WTC11 (cell line): ENCODE measurements around the gene ARHGDIG. TPM values are rescaled to one million over a fixed set of nuclear protein-coding genes. Genes with fewer than 3 reads are reported as not detected.

Source experiments
- ATAC-seq: fragments of 200-7000 bp; cut with Tn5 transposase; 2 replicates; pipeline ENCODE4 v1.10.0; 2021; ENCODE audit warnings: mild to moderate bottlenecking, moderate library complexity
- CTCF ChIA-PET: fragments of 300-600 bp; sonication (Branson Sonifier 250); formaldehyde crosslinking; loops from one replicate; lab custom pipeline; 2021; ENCODE audit warnings: antibody characterized with exemption; lab: Charles Lee
- POLR2A ChIA-PET: fragments of 350-600 bp; sonication (Branson Sonifier 250); formaldehyde crosslinking; loops from one replicate; lab custom pipeline; 2021; ENCODE audit warnings: antibody characterized with exemption; lab: Charles Lee
- DNase-seq: peaks from one replicate; pipeline ENCODE4 v3.0.0; 2021; ENCODE audit warnings: low spot score
- H3K27ac Mint-ChIP-seq: 2 replicates; pipeline ENCODE4 v1.8.0; 2021; ENCODE audit warnings: mixed read lengths
- H3K27me3 Mint-ChIP-seq: 2 replicates; pipeline ENCODE4 v1.8.0; 2021; ENCODE audit warnings: low read depth, mild to moderate bottlenecking, moderate library complexity, mixed read lengths
- H3K36me3 Mint-ChIP-seq: 2 replicates; pipeline ENCODE4 v1.8.0; 2021; ENCODE audit warnings: mixed read lengths
- H3K4me1 Mint-ChIP-seq: 2 replicates; pipeline ENCODE4 v1.8.0; 2022; ENCODE audit warnings: mixed read lengths
- H3K4me3 Mint-ChIP-seq: 2 replicates; pipeline ENCODE4 v1.8.0; 2021; ENCODE audit warnings: mild to moderate bottlenecking, moderate library complexity, mixed read lengths
- H3K9me3 Mint-ChIP-seq: 2 replicates; pipeline ENCODE4 v1.8.0; 2021; ENCODE audit warnings: mixed read lengths
- CREB1 ChIP-seq: sonication (generic); formaldehyde crosslinking; IDR thresholded peaks from 2 replicates; pipeline ENCODE4 v1.8.0; 2023; ENCODE audit warnings: mild to moderate bottlenecking, missing genetic modification reagents
- EMX1 ChIP-seq: fragments of 250-450 bp; sonication (Bioruptor Pico); IDR thresholded peaks from 2 replicates; pipeline ENCODE4 v1.8.0; 2021; ENCODE audit warnings: mild to moderate bottlenecking
- ESRRA ChIP-seq: sonication (generic); formaldehyde crosslinking; IDR thresholded peaks from 2 replicates; pipeline ENCODE4 v1.8.1; 2022; ENCODE audit warnings: mild to moderate bottlenecking, missing genetic modification reagents, borderline replicate concordance
- FOXK1 ChIP-seq: sonication (generic); formaldehyde crosslinking; IDR thresholded peaks from 2 replicates; pipeline ENCODE4 v1.8.0; 2022; ENCODE audit warnings: mild to moderate bottlenecking, moderate library complexity, missing genetic modification reagents
- FOXP1 ChIP-seq: sonication (generic); formaldehyde crosslinking; IDR thresholded peaks from 2 replicates; pipeline ENCODE4 v1.8.0; 2022; ENCODE audit warnings: missing genetic modification reagents, mild to moderate bottlenecking, moderate library complexity, borderline replicate concordance
- GTF2I ChIP-seq: fragments of 250-450 bp; sonication (Bioruptor Pico); conservative IDR thresholded peaks from 2 replicates; pipeline ENCODE4 v1.4.0; 2021; ENCODE audit warnings: mild to moderate bottlenecking
- NR1H2 ChIP-seq: sonication (generic); formaldehyde crosslinking; IDR thresholded peaks from 2 replicates; pipeline ENCODE4 v1.9.0; 2021; ENCODE audit warnings: mild to moderate bottlenecking, moderate library complexity, missing genetic modification reagents
- RELA ChIP-seq: sonication (generic); formaldehyde crosslinking; IDR thresholded peaks from 2 replicates; pipeline ENCODE4 v1.8.1; 2022; ENCODE audit warnings: missing genetic modification reagents, mild to moderate bottlenecking, borderline replicate concordance
- SMAD4 ChIP-seq: sonication (generic); formaldehyde crosslinking; IDR thresholded peaks from 2 replicates; pipeline ENCODE4 v1.8.0; 2022; ENCODE audit warnings: mild to moderate bottlenecking, missing genetic modification reagents
- SP1 ChIP-seq: sonication (generic); formaldehyde crosslinking; conservative IDR thresholded peaks from 2 replicates; pipeline ENCODE4 v1.8.1; 2022; ENCODE audit warnings: missing genetic modification reagents
- TCF7 ChIP-seq: sonication (generic); formaldehyde crosslinking; IDR thresholded peaks from 2 replicates; pipeline ENCODE4 v1.8.0; 2022; ENCODE audit warnings: mild to moderate bottlenecking, low read depth, missing genetic modification reagents, moderate library complexity
- TP53 ChIP-seq: sonication (generic); formaldehyde crosslinking; IDR thresholded peaks from 2 replicates; pipeline ENCODE4 v1.8.1; 2023; ENCODE audit warnings: mild to moderate bottlenecking, missing genetic modification reagents
- ZNF219 ChIP-seq: sonication (generic); formaldehyde crosslinking; IDR thresholded peaks from 2 replicates; pipeline ENCODE4 v1.8.0; 2023; ENCODE audit warnings: missing genetic modification reagents, mild to moderate bottlenecking, borderline replicate concordance
- ZNF232 ChIP-seq: sonication (generic); formaldehyde crosslinking; IDR thresholded peaks from 2 replicates; pipeline ENCODE4 v1.8.0; 2022; ENCODE audit warnings: mild to moderate bottlenecking, missing genetic modification reagents
- ZNF263 ChIP-seq: sonication (generic); formaldehyde crosslinking; IDR thresholded peaks from 2 replicates; pipeline ENCODE4 v1.8.1; 2022; ENCODE audit warnings: low read depth, mild to moderate bottlenecking, moderate library complexity, missing genetic modification reagents
- ZNF396 ChIP-seq: fragments of 250-450 bp; sonication (Bioruptor Pico); IDR thresholded peaks from 2 replicates; pipeline ENCODE4 v1.8.0; 2021; ENCODE audit warnings: mild to moderate bottlenecking, moderate library complexity, borderline replicate concordance
- total RNA-seq: library from RNA; stranded (reverse); gene quantifications from 3 replicates; pipeline ENCODE4 v1.2.3, GENCODE V29; 2021
- TF ChIP-seq, protein P1 (sequence below): sonication (generic); formaldehyde crosslinking; IDR thresholded peaks from 2 replicates; pipeline ENCODE4 v1.8.0; 2022; ENCODE audit warnings: mild to moderate bottlenecking, missing genetic modification reagents
- TF ChIP-seq, protein P2 (sequence below): sonication (generic); formaldehyde crosslinking; IDR thresholded peaks from 2 replicates; pipeline ENCODE4 v1.8.1; 2023; ENCODE audit warnings: mild to moderate bottlenecking, missing genetic modification reagents, moderate library complexity
- TF ChIP-seq, protein P3 (sequence below): sonication (generic); formaldehyde crosslinking; IDR thresholded peaks from 2 replicates; pipeline ENCODE4 v1.8.0; 2022; ENCODE audit warnings: missing genetic modification reagents
- TF ChIP-seq, protein P4 (sequence below): fragments of 250-450 bp; sonication (Bioruptor Pico); IDR thresholded peaks from 2 replicates; pipeline ENCODE4 v1.9.0; 2021; ENCODE audit warnings: mild to moderate bottlenecking
- TF ChIP-seq, protein P5 (sequence below): fragments of 250-450 bp; sonication (Bioruptor Pico); conservative IDR thresholded peaks from 2 replicates; pipeline ENCODE4 v1.9.0; 2021; ENCODE audit warnings: mild to moderate bottlenecking
- TF ChIP-seq, protein P6 (sequence below): sonication (generic); formaldehyde crosslinking; IDR thresholded peaks from 2 replicates; pipeline ENCODE4 v1.8.1; 2022; ENCODE audit warnings: mild to moderate bottlenecking, moderate library complexity, missing genetic modification reagents
- TF ChIP-seq, protein P7 (sequence below): fragments of 250-450 bp; sonication (Bioruptor Pico); IDR thresholded peaks from 2 replicates; pipeline ENCODE4 v2.1.2; 2022; ENCODE audit warnings: mild to moderate bottlenecking, moderate library complexity

The ARHGDIG gene
- total RNA-seq, 1 experiment from 2014 or later: 4.0 TPM

DNA sequence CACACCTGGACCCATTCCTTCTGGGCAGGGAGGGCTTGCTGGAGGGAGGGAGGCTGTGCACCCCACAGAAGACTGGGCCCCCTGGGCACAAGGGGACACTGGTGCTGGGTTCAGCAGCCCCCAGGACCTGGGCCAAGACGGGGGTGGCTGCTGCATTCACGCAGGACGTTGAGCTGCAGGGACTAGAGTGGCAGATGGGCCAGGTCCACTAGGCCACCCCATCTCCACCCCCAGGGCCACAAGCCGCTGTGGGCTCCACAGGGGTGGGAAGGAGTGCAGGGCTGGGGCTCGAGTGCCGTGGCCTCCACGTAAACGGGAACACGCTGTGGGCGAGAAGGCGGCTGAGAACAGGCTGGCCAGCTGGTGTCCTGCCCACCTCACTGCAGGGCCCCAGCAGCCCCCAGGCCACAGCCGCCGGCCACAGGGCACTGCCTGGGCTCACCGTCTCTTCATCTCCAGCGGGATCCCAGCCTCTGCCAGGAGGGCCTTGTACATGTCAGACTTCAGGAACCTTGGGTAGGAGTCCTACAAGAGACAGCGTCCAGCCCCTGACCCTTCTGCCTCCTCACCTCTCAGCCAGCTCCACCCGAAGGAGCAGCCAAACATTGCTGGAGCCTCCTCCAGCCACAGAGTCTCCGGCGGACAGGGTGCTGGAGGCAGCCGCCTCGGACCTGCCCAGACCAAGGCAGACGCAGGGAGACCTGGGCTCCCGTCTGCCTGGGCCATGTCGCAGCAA lies 11.2 kb upstream of the ARHGDIG start:
- Mint-ChIP-seq H3K27me3 (peaks cover 6% of the 10 kb centered on the region), H3K4me1 (no peaks in the 10 kb centered on the region), H3K27ac (no peak overlapping the region), H3K4me3 (no peak overlapping the region)
- ATAC-seq: no peak
- DNase-seq: no peak
- POLR2A ChIA-PET: no interaction called here
- TF ChIP-seq, protein P1, sequence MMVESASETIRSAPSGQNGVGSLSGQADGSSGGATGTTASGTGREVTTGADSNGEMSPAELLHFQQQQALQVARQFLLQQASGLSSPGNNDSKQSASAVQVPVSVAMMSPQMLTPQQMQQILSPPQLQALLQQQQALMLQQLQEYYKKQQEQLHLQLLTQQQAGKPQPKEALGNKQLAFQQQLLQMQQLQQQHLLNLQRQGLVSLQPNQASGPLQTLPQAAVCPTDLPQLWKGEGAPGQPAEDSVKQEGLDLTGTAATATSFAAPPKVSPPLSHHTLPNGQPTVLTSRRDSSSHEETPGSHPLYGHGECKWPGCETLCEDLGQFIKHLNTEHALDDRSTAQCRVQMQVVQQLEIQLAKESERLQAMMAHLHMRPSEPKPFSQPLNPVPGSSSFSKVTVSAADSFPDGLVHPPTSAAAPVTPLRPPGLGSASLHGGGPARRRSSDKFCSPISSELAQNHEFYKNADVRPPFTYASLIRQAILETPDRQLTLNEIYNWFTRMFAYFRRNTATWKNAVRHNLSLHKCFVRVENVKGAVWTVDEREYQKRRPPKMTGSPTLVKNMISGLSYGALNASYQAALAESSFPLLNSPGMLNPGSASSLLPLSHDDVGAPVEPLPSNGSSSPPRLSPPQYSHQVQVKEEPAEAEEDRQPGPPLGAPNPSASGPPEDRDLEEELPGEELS (CRISPR knock-in tag): no peak
- TF ChIP-seq, protein P2, sequence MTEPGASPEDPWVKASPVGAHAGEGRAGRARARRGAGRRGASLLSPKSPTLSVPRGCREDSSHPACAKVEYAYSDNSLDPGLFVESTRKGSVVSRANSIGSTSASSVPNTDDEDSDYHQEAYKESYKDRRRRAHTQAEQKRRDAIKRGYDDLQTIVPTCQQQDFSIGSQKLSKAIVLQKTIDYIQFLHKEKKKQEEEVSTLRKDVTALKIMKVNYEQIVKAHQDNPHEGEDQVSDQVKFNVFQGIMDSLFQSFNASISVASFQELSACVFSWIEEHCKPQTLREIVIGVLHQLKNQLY (CRISPR knock-in tag): no peak
- no peak for TF ChIP-seq EMX1 (CRISPR knock-in tag)
- no peak for TF ChIP-seq ZNF232 (CRISPR knock-in tag)
- TF ChIP-seq ESRRA (CRISPR knock-in tag): no peak
- TF ChIP-seq, protein P3, sequence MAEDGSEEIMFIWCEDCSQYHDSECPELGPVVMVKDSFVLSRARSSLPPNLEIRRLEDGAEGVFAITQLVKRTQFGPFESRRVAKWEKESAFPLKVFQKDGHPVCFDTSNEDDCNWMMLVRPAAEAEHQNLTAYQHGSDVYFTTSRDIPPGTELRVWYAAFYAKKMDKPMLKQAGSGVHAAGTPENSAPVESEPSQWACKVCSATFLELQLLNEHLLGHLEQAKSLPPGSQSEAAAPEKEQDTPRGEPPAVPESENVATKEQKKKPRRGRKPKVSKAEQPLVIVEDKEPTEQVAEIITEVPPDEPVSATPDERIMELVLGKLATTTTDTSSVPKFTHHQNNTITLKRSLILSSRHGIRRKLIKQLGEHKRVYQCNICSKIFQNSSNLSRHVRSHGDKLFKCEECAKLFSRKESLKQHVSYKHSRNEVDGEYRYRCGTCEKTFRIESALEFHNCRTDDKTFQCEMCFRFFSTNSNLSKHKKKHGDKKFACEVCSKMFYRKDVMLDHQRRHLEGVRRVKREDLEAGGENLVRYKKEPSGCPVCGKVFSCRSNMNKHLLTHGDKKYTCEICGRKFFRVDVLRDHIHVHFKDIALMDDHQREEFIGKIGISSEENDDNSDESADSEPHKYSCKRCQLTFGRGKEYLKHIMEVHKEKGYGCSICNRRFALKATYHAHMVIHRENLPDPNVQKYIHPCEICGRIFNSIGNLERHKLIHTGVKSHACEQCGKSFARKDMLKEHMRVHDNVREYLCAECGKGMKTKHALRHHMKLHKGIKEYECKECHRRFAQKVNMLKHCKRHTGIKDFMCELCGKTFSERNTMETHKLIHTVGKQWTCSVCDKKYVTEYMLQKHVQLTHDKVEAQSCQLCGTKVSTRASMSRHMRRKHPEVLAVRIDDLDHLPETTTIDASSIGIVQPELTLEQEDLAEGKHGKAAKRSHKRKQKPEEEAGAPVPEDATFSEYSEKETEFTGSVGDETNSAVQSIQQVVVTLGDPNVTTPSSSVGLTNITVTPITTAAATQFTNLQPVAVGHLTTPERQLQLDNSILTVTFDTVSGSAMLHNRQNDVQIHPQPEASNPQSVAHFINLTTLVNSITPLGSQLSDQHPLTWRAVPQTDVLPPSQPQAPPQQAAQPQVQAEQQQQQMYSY (CRISPR knock-in tag): no peak
- TF ChIP-seq ZNF396 (CRISPR knock-in tag): no peak
- no peak for TF ChIP-seq ZNF219
- TF ChIP-seq, protein P4, sequence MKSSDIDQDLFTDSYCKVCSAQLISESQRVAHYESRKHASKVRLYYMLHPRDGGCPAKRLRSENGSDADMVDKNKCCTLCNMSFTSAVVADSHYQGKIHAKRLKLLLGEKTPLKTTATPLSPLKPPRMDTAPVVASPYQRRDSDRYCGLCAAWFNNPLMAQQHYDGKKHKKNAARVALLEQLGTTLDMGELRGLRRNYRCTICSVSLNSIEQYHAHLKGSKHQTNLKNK: no peak
- no peak for TF ChIP-seq FOXP1 (CRISPR knock-in tag)
- TF ChIP-seq TP53 (CRISPR knock-in tag): no peak
- no peak for TF ChIP-seq SP1
- no peak for TF ChIP-seq CREB1
- TF ChIP-seq ZNF263: no peak
- TF ChIP-seq GTF2I (CRISPR knock-in tag): no peak
- TF ChIP-seq TCF7 (CRISPR knock-in tag): no peak
- no peak for TF ChIP-seq FOXK1 (CRISPR knock-in tag)
- TF ChIP-seq, all 79 proteins: peak for 0
- no peaks in the 10 kb centered on the region for H3K36me3 Mint-ChIP-seq
- CTCF ChIA-PET: interaction anchor here (0.6 to 1.5 kb wide), 3 partner anchors 84 to 162 kb away, joined by 3 to 7 read pairs (median 3); no protein-coding TSS in a partner anchor
- no peaks in the 10 kb centered on the region for H3K9me3 Mint-ChIP-seq

DNA sequence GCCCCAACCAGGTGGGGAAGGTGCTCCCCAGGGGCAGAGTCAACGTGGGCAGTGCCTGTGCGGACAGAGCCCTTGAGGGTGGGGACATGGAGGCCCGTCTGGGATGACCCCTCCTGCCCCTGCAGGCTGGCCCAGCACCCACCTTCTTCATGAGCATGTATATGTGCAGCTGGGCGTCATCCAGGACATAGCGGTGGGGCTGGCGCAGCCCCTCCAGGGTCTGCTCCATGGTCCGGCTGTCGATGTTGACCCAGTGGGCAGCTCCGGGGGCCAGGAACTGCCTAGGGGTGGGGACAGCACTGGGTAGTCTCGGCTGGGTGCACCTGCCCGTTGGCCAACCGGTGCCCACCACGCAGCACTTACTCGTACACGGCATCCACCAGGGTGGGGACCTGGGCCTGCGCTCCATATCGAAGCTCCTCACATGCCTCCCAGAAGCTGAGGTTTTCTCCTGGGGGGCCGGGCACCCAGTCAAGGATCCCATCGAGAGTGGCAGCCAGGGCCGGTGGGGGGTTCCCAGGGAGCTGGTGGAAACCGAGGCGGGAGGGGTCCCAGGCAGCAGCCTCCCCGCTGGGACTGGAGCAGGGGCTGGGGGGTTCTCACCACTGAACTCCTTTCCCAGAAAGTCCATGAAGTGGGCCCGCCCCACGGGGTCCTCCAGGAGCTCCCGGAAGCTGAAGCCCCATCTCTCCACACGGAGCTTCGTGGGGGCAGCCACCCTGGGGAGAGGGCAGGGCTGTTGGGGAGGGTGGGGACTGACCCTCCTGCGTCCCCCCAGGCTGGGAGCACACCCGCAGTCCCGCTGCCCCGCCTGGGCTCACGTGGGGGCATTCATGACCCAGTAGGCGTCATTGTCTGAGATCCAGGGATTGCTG lies 9.8 kb upstream of the ARHGDIG start:
- POLR2A ChIA-PET: no interaction called here
- CTCF ChIA-PET: no interaction called here
- TF ChIP-seq, protein P5, sequence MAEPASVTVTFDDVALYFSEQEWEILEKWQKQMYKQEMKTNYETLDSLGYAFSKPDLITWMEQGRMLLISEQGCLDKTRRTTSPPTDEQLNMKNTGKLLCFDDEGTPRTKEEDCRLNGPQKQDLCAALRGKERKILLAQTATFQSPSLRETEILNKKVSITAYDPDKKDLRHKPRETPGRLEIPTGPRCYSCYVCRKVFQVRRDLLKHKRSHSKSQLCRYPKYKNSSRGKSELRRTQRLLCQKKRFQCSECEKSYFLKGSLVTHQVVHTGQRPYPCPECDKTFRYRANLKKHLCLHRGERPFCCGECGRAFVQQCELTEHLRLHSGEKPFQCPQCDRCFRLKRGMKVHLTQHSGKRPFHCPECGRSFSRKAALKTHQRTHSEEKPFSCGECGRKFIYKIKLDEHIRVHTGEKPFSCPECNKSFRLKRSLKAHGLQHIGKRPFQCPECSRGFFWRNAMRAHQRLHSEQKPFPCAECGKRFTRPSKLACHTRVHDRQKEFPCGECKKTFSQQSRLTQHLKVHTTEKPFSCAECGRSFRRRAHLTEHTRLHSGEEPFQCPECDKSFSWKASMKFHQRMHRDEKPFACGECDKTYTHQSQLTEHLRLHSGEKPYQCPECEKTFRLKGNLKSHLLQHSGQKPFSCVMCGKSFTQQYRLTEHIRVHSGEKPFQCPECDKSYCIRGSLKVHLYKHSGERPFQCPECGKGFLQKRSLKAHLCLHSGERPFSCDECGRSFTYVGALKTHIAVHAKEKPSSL (CRISPR knock-in tag): no peak
- TF ChIP-seq, protein P6, sequence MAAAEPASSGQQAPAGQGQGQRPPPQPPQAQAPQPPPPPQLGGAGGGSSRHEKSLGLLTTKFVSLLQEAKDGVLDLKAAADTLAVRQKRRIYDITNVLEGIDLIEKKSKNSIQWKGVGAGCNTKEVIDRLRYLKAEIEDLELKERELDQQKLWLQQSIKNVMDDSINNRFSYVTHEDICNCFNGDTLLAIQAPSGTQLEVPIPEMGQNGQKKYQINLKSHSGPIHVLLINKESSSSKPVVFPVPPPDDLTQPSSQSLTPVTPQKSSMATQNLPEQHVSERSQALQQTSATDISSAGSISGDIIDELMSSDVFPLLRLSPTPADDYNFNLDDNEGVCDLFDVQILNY (CRISPR knock-in tag): no peak
- TF ChIP-seq NR1H2 (no peak), FOXK1 (CRISPR knock-in tag) (no peak), RELA (CRISPR knock-in tag) (no peak), SMAD4 (CRISPR knock-in tag) (no peak)
- TF ChIP-seq, protein P7, sequence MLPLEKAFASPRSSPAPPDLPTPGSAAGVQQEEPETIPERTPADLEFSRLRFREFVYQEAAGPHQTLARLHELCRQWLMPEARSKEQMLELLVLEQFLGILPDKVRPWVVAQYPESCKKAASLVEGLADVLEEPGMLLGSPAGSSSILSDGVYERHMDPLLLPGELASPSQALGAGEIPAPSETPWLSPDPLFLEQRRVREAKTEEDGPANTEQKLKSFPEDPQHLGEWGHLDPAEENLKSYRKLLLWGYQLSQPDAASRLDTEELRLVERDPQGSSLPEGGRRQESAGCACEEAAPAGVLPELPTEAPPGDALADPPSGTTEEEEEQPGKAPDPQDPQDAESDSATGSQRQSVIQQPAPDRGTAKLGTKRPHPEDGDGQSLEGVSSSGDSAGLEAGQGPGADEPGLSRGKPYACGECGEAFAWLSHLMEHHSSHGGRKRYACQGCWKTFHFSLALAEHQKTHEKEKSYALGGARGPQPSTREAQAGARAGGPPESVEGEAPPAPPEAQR (CRISPR knock-in tag): no peak

More for the DNA sequence above, 9.8 kb upstream of the ARHGDIG start:
- Mint-ChIP-seq H3K4me3 (no peak overlapping the region), H3K36me3 (no peaks in the 10 kb centered on the region), H3K9me3 (no peaks in the 10 kb centered on the region), H3K27me3 (peaks cover 17% of the 10 kb centered on the region), H3K27ac (no peak overlapping the region), H3K4me1 (no peaks in the 10 kb centered on the region)
- no peak for DNase-seq
- ATAC-seq: no peak
